ENCODE measurements around the gene ARSJ.

GRCh38 chr4:113973345-113973744 is 6.1 kb downstream of the ARSJ start:
- TF ChIP-seq CTCF (IDR thresholded peaks at IDR 0.05) (no peak), POLR2A (IDR thresholded peaks at IDR 0.05) (no peak)

All from uterus (tissue), 2 donors.